IMR-90 (cell line): ENCODE results near the gene PLA2G12B. TPM values are rescaled to one million over a fixed set of nuclear protein-coding genes. Genes with fewer than 3 reads are reported as not detected.

ENCODE experiments used
- ATAC-seq: fragments of 200-7000 bp; cut with Tn5 transposase; 2 replicates; pipeline ENCODE4 v1.9.1; 2020; ENCODE audit warnings: low read depth, mild to moderate bottlenecking, moderate library complexity
- BruUV-seq: library from RNA; stranded (reverse); fragments of 400-500 nt; replicated peaks from 2 replicates; lab custom pipeline; 2021; lab: Mats Ljungman, UMichigan
- CTCF ChIA-PET: fragments of 300-600 bp; formaldehyde crosslinking; extraction: SDS; loops from one replicate; lab custom pipeline; 2021; ENCODE audit warnings: antibody characterized with exemption; lab: Yijun Ruan, JAX
- POLR2A ChIA-PET: fragments of 300-600 bp; sonication (Branson Sonifier 250); formaldehyde crosslinking; loops from one replicate; lab custom pipeline; 2022; ENCODE audit warnings: antibody characterized with exemption; ENCODE audit not compliant: unreplicated experiment; lab: Charles Lee
- DNase-seq: peaks from one replicate; pipeline ENCODE4 v3.0.0; 2013
- H2AFZ ChIP-seq: replicated peaks from 2 replicates; pipeline ENCODE3; 2013; ENCODE audit warnings: low read length, mild to moderate bottlenecking; ENCODE audit not compliant: poor library complexity
- H2AK5ac ChIP-seq: 2 replicates; pipeline ENCODE4 v1.6.1; 2013; ENCODE audit warnings: low read depth, low read length, inconsistent platforms
- H2AK9ac ChIP-seq: replicated peaks from 2 replicates; pipeline ENCODE3; 2013; ENCODE audit warnings: mild to moderate bottlenecking, low read depth, low read length, moderate library complexity; ENCODE audit not compliant: poor library complexity
- H2BK120ac ChIP-seq: 2 replicates; pipeline ENCODE4 v1.6.1; 2013; ENCODE audit warnings: low read depth, low read length, inconsistent platforms
- H2BK15ac ChIP-seq: 3 replicates; pipeline ENCODE4 v1.6.1; 2013; ENCODE audit warnings: low read depth, low read length, inconsistent platforms
- H2BK20ac ChIP-seq: 2 replicates; pipeline ENCODE4 v1.6.1; 2013; ENCODE audit warnings: low read depth, mild to moderate bottlenecking, inconsistent platforms, low read length, moderate library complexity
- H2BK5ac ChIP-seq: 2 replicates; pipeline ENCODE4 v1.6.1; 2013; ENCODE audit warnings: mild to moderate bottlenecking, low read depth, low read length, inconsistent platforms; ENCODE audit not compliant: poor library complexity, severe bottlenecking
- H3K14ac ChIP-seq: replicated peaks from 2 replicates; pipeline ENCODE4 v1.6.1; 2013; ENCODE audit warnings: low read depth, low read length, inconsistent platforms
- H3K18ac ChIP-seq: 2 replicates; pipeline ENCODE4 v1.6.1; 2013; ENCODE audit warnings: low read depth, low read length, control low read depth
- H3K23ac ChIP-seq: 2 replicates; pipeline ENCODE4 v1.6.1; 2013; ENCODE audit warnings: low read depth, low read length, inconsistent platforms
- H3K27ac ChIP-seq: 2 replicates; pipeline ENCODE4 v1.5.1; 2013; ENCODE audit warnings: mild to moderate bottlenecking, control low read depth, low read length; ENCODE audit not compliant: insufficient read depth
- H3K27me3 ChIP-seq: 2 replicates; pipeline ENCODE4 v1.6.1; 2013; ENCODE audit warnings: low read length; ENCODE audit not compliant: control insufficient read depth, insufficient read depth
- H3K36me3 ChIP-seq: 2 replicates; pipeline ENCODE4 v1.6.1; 2013; ENCODE audit warnings: low read length, mixed read lengths; ENCODE audit not compliant: control insufficient read depth, insufficient read depth
- H3K4ac ChIP-seq: 2 replicates; pipeline ENCODE4 v1.6.1; 2013; ENCODE audit warnings: low read depth, low read length, inconsistent platforms
- H3K4me1 ChIP-seq: 2 replicates; pipeline ENCODE4 v1.6.1; 2013; ENCODE audit warnings: low read length, mixed read lengths; ENCODE audit not compliant: control insufficient read depth, insufficient read depth
- H3K4me2 ChIP-seq: 2 replicates; pipeline ENCODE4 v1.6.1; 2013; ENCODE audit warnings: low read depth, mild to moderate bottlenecking, control low read depth, low read length, moderate library complexity
- H3K4me3 ChIP-seq: 2 replicates; pipeline ENCODE4 v1.5.1; 2013; ENCODE audit warnings: low read depth, mild to moderate bottlenecking, control low read depth, low read length, moderate library complexity; ENCODE audit not compliant: insufficient read depth
- H3K56ac ChIP-seq: 2 replicates; pipeline ENCODE4 v1.6.1; 2013; ENCODE audit warnings: low read length, inconsistent platforms; ENCODE audit not compliant: insufficient read depth; ENCODE audit errors: extremely low read depth
- H3K79me1 ChIP-seq, 2 experiments: 2 replicates each; pipeline ENCODE4 v1.6.1; 2013; ENCODE audit warnings: low read length in 2 of 2, inconsistent platforms in 1 of 2, low read depth in 1 of 2
- H3K9ac ChIP-seq: 2 replicates; pipeline ENCODE4 v1.6.1; 2013; ENCODE audit warnings: low read depth, low read length, control low read depth
- H3K9me1 ChIP-seq: 2 replicates; pipeline ENCODE4 v1.6.1; 2013; ENCODE audit warnings: low read length, inconsistent platforms; ENCODE audit not compliant: insufficient read depth
- H3K9me3 ChIP-seq: 2 replicates; pipeline ENCODE4 v1.6.1; 2013; ENCODE audit warnings: low read length; ENCODE audit not compliant: control insufficient read depth, insufficient read depth
- H4K20me1 ChIP-seq: 2 replicates; pipeline ENCODE4 v1.6.1; 2013; ENCODE audit warnings: low read length, inconsistent platforms; ENCODE audit not compliant: insufficient read depth
- H4K5ac ChIP-seq: 2 replicates; pipeline ENCODE4 v1.6.1; 2013; ENCODE audit warnings: mild to moderate bottlenecking, low read depth, low read length, control low read depth
- H4K8ac ChIP-seq, 2 experiments: 2 replicates each; pipeline ENCODE4 v1.6.1; 2013; ENCODE audit warnings: low read depth in 2 of 2, low read length in 2 of 2, control low read depth in 1 of 2, inconsistent platforms in 1 of 2
- H4K91ac ChIP-seq: 2 replicates; pipeline ENCODE4 v1.6.1; 2013; ENCODE audit warnings: low read depth, low read length, inconsistent platforms; ENCODE audit not compliant: insufficient read depth
- CEBPB ChIP-seq: IDR thresholded peaks from 2 replicates; pipeline ENCODE4 v1.6.1; 2012; ENCODE audit warnings: low read depth, low read length, improper control_type of control experiment
- CHD1 ChIP-seq: IDR thresholded peaks from 2 replicates; pipeline ENCODE4 v1.6.1; 2012; ENCODE audit warnings: low read depth, low read length, improper control_type of control experiment
- CTCF ChIP-seq: conservative IDR thresholded peaks from 2 replicates; pipeline ENCODE4 v1.5.1; 2012; ENCODE audit warnings: mild to moderate bottlenecking, low read depth, low read length, improper control_type of control experiment
- ELK1 ChIP-seq: fragments of 150-350 bp; IDR thresholded peaks from 2 replicates; pipeline ENCODE4 v1.6.1; 2016; ENCODE audit warnings: low read depth, mild to moderate bottlenecking, low read length, moderate library complexity, borderline replicate concordance
- FOS ChIP-seq: fragments of 150-350 bp; IDR thresholded peaks from 2 replicates; pipeline ENCODE4 v1.6.1; 2016; ENCODE audit warnings: low read depth, low read length
- MXI1 ChIP-seq: IDR thresholded peaks from 2 replicates; pipeline ENCODE4 v1.6.1; 2012; ENCODE audit warnings: low read depth, mild to moderate bottlenecking, low read length, moderate library complexity, borderline replicate concordance
- SMC3 ChIP-seq: fragments of 150-350 bp; IDR thresholded peaks from 2 replicates; pipeline ENCODE4 v1.6.1; 2016; ENCODE audit warnings: low read depth, mild to moderate bottlenecking, antibody characterized with exemption, low read length, moderate library complexity
- WGBS, 2 experiments: methylation state at CpG; one replicate each; pipeline versions ENCODE4 v1.1.5 to v1.1.7; 2013; ENCODE audit warnings: missing lambda C conversion rate in 2 of 2; ENCODE audit not compliant: insufficient read length in 1 of 2; ENCODE audit errors: extremely low coverage in 2 of 2; 5-methylcytosine and 5-hydroxymethylcytosine counted together
- dilution Hi-C: fragments of 300-500 bp; cut with HindIII; formaldehyde crosslinking; loops from one replicate; pipeline ENCODE4 v1.14.3; 2018; ENCODE audit warnings: low sequenced_read_pairs; ENCODE audit not compliant: unreplicated experiment
- in situ Hi-C: fragments of 300-500 bp; cut with MboI; formaldehyde crosslinking; loops from 3 replicates; pipeline ENCODE4 v1.14.3; 2019; ENCODE audit warnings: low sequenced_read_pairs, inconsistent platforms, mixed read lengths
- intact Hi-C: fragments of 100-400 bp; cut with micrococcal nuclease; formaldehyde crosslinking; loops from 2 replicates; pipeline ENCODE4 v1.10.0; 2022
- polyA plus RNA-seq, 3 experiments: library from polyadenylated mRNA; depleted of rRNA; stranded (reverse); fragments of >200 nt; gene quantifications; 2 replicates each; pipeline ENCODE4 v1.2.3, GENCODE V29; 2012; ENCODE audit warnings: low replicate concordance in 1 of 3
- total RNA-seq: library from RNA; depleted of rRNA; stranded (reverse); fragments of >200 nt; gene quantifications from 2 replicates; pipeline ENCODE4 v1.2.3, GENCODE V29; 2012

PLA2G12B gene
- total and polyA plus RNA-seq, 2 of the 4 experiments (the other 2 are of a cell fraction), result not detected

GRCh38 chr10:72928798-72929197 is 25.8 kb downstream of the PLA2G12B start:
- H3K9me1 ChIP-seq, result no peaks in the 10 kb centered on the region
- no peak overlapping the region for H4K5ac ChIP-seq
- DNase-seq, result no peak
- H2AK9ac ChIP-seq, result no peak overlapping the region
- H2AK5ac ChIP-seq, result no peak overlapping the region
- H4K8ac ChIP-seq, result no peak overlapping the region
- H3K4me2 ChIP-seq, result no peak overlapping the region
- no peak overlapping the region for H3K14ac ChIP-seq
- no peaks in the 10 kb centered on the region for H3K79me1 ChIP-seq
- ChIA-PET CTCF (no interaction called here), POLR2A (no interaction called here)
- peaks cover 13% of the 10 kb centered on the region for H3K27me3 ChIP-seq
- H2BK20ac ChIP-seq, result no peak overlapping the region
- H2BK5ac ChIP-seq, result no peak overlapping the region
- H3K9me3 ChIP-seq, result no peaks in the 10 kb centered on the region
- no peak overlapping the region for H3K23ac ChIP-seq
- H3K4me3 ChIP-seq, result no peak overlapping the region
- no peak overlapping the region for H3K4ac ChIP-seq
- H3K4me1 ChIP-seq, result no peaks in the 10 kb centered on the region
- no TSS peak for BruUV-seq
- no peaks in the 10 kb centered on the region for H3K36me3 ChIP-seq
- in situ Hi-C loops, result no loop called here
- no peak overlapping the region for H3K56ac ChIP-seq
- H4K20me1 ChIP-seq, result no peaks in the 10 kb centered on the region
- no peak overlapping the region for H2BK120ac ChIP-seq
- H2AFZ ChIP-seq, result no peak overlapping the region
- no peak for ATAC-seq
- no peak overlapping the region for H2BK15ac ChIP-seq
- H3K27ac ChIP-seq, result no peak overlapping the region
- WGBS, 2 experiments, result 100% methylated on average over 2 of the region's 5 CpGs; no CpG with 5 or more reads in 1 of the 2 experiments
- H3K9ac ChIP-seq, result no peak overlapping the region
- TF ChIP-seq CEBPB (no peak), SMC3 (no peak), CHD1 (no peak), MXI1 (no peak), FOS (no peak), CTCF (no peak), ELK1 (no peak)
- no peak overlapping the region for H4K91ac ChIP-seq
- intact Hi-C loops, result no loop called here
- no peak overlapping the region for H3K18ac ChIP-seq
- dilution Hi-C loops, result no loop called here
